GM23248 (cell line): ENCODE results near the gene ZNF474. TPM values are rescaled to one million over a fixed set of nuclear protein-coding genes. Genes with fewer than 3 reads are reported as not detected.
A peak's percentile ranks its signal among the peaks of the same experiment; 100 is the strongest.

ENCODE experiments used
- DNase-seq: peaks from one replicate; pipeline ENCODE4 v3.0.0-alpha.2; 2015
- H2AFZ ChIP-seq: fragments of 200-600 bp; sonication (generic); 2 replicates; pipeline ENCODE4 v1.6.1; 2016; ENCODE audit warnings: antibody characterized with exemption
- H3F3A ChIP-seq: fragments of 200-600 bp; sonication (generic); 2 replicates; pipeline ENCODE4 v1.6.1; 2016; ENCODE audit warnings: mild to moderate bottlenecking, antibody characterized with exemption, mixed run types; ENCODE audit not compliant: insufficient read depth
- H3K27ac ChIP-seq: fragments of 200-600 bp; sonication (generic); 2 replicates; pipeline ENCODE4 v1.5.1; 2016; ENCODE audit warnings: mild to moderate bottlenecking
- H3K27me3 ChIP-seq: fragments of 200-600 bp; sonication (generic); replicated peaks from 2 replicates; pipeline ENCODE4 v1.6.1; 2016; ENCODE audit warnings: mild to moderate bottlenecking; ENCODE audit not compliant: insufficient read depth
- H3K36me3 ChIP-seq: fragments of 200-600 bp; sonication (generic); 2 replicates; pipeline ENCODE4 v1.6.1; 2016; ENCODE audit warnings: low read depth, mild to moderate bottlenecking
- H3K4me1 ChIP-seq: fragments of 200-600 bp; sonication (generic); 2 replicates; pipeline ENCODE4 v1.6.1; 2016; ENCODE audit warnings: mild to moderate bottlenecking; ENCODE audit not compliant: insufficient read depth
- H3K4me2 ChIP-seq: fragments of 200-600 bp; sonication (generic); one replicate; pipeline ENCODE4 v1.6.1; 2016; ENCODE audit warnings: mild to moderate bottlenecking; ENCODE audit not compliant: unreplicated experiment
- H3K4me3 ChIP-seq: fragments of 200-600 bp; sonication (generic); 2 replicates; pipeline ENCODE4 v1.5.1; 2016; ENCODE audit warnings: mild to moderate bottlenecking
- H3K79me2 ChIP-seq: fragments of 200-600 bp; sonication (generic); 2 replicates; pipeline ENCODE4 v1.6.1; 2016; ENCODE audit warnings: mild to moderate bottlenecking; ENCODE audit not compliant: insufficient read depth
- H3K9ac ChIP-seq: fragments of 200-600 bp; sonication (generic); 2 replicates; pipeline ENCODE4 v1.6.1; 2016; ENCODE audit warnings: mild to moderate bottlenecking
- H3K9me2 ChIP-seq: fragments of 200-600 bp; sonication (generic); 2 replicates; pipeline ENCODE4 v1.6.1; 2016; ENCODE audit warnings: mixed run types, mild to moderate bottlenecking, moderate library complexity; ENCODE audit not compliant: insufficient read depth
- H3K9me3 ChIP-seq: fragments of 200-600 bp; sonication (generic); one replicate; pipeline ENCODE4 v1.6.1; 2017; ENCODE audit warnings: low read depth
- H4K20me1 ChIP-seq: fragments of 200-600 bp; sonication (generic); 2 replicates; pipeline ENCODE4 v1.6.0; 2016; ENCODE audit not compliant: insufficient read depth
- EZH2 ChIP-seq: fragments of 200-600 bp; sonication (generic); IDR thresholded peaks from 2 replicates; pipeline ENCODE4 v1.6.1; 2018; ENCODE audit warnings: antibody characterized with exemption, mild to moderate bottlenecking; ENCODE audit not compliant: insufficient read depth, poor library complexity, severe bottlenecking
- EZH2phosphoT487 ChIP-seq: fragments of 200-600 bp; sonication (generic); IDR thresholded peaks from 2 replicates; pipeline ENCODE4 v1.6.1; 2018; ENCODE audit warnings: antibody characterized with exemption, moderate library complexity, mild to moderate bottlenecking, low read depth; ENCODE audit not compliant: insufficient read depth
- WGBS, 2 experiments: methylation state at CpG; one replicate each; pipeline ENCODE4 v1.1.6; 2015 to 2017; ENCODE audit warnings: low lambda C conversion rate in 2 of 2, low coverage in 1 of 2; ENCODE audit errors: missing lambda C conversion rate in 2 of 2; 5-methylcytosine and 5-hydroxymethylcytosine counted together
- in situ Hi-C: fragments of 300-500 bp; cut with MboI; formaldehyde crosslinking; loops from 2 replicates; pipeline ENCODE4 v1.15.0; 2020
- polyA plus RNA-seq: library from polyadenylated mRNA; unstranded; fragments of >200 nt; fragmentation: Nextera tagmentation; extraction: Ambion mirVana; gene quantifications from 2 replicates; pipeline ENCODE4 v1.2.1, GENCODE V29; 2016
- total RNA-seq: library from RNA; depleted of rRNA; stranded (reverse); fragments of >200 nt; shearing (Covaris generic); gene quantifications from 2 replicates; pipeline ENCODE4 v1.2.3, GENCODE V29; 2014

The ZNF474 gene
- total and polyA plus RNA-seq, 2 experiments from 2014 or later, result 0.21 to 0.43 TPM

- Histone ChIP-seq H4K20me1 (no peaks in the 10 kb centered on the region), H3K9me3 (no peaks in the 10 kb centered on the region), H3K4me1 (peaks cover 12% of the 10 kb centered on the region), H3K9ac (no peak overlapping the region), H3F3A (peaks cover 14% of the 10 kb centered on the region), H3K79me2 (no peaks in the 10 kb centered on the region), H3K4me3 (no peak overlapping the region), H3K9me2 (no peaks in the 10 kb centered on the region), H3K27ac (no peak overlapping the region), H3K4me2 (no peak overlapping the region), H2AFZ (no peak overlapping the region), H3K27me3 (no peaks in the 10 kb centered on the region), H3K36me3 (no peaks in the 10 kb centered on the region)
- in situ Hi-C loops, result no loop called here
- TF ChIP-seq EZH2 (no peak), EZH2phosphoT487 (no peak)
- WGBS, 2 experiments, result 99 to 100% methylated on average over 4 of the region's 4 CpGs
- DNase-seq, result no peak
Measured at GRCh38 chr5:122137702-122138101, 8.4 kb downstream of the ZNF474 start.

GRCh38 chr5:122138356-122138755 lies 9.0 kb downstream of the ZNF474 start:
- DNase-seq, result no peak
- Histone ChIP-seq H3F3A (peaks cover 21% of the 10 kb centered on the region), H3K27ac (no peak overlapping the region), H3K27me3 (no peaks in the 10 kb centered on the region), H3K9me2 (no peaks in the 10 kb centered on the region), H4K20me1 (no peaks in the 10 kb centered on the region), H3K36me3 (no peaks in the 10 kb centered on the region), H3K4me3 (no peak overlapping the region), H3K4me1 (peaks cover 18% of the 10 kb centered on the region), H3K4me2 (no peak overlapping the region), H3K9ac (no peak overlapping the region), H3K9me3 (no peaks in the 10 kb centered on the region), H3K79me2 (no peaks in the 10 kb centered on the region), H2AFZ (no peak overlapping the region)
- in situ Hi-C loops, result no loop called here
- WGBS, 2 experiments, result 29 to 34% methylated on average over 3 of the region's 3 CpGs
- TF ChIP-seq EZH2phosphoT487, result no peak
- TF ChIP-seq EZH2, result no peak

- no peaks in the 10 kb centered on the region for H3K79me2 ChIP-seq
- H2AFZ ChIP-seq, result no peak overlapping the region
- TF ChIP-seq EZH2 (no peak), EZH2phosphoT487 (no peak)
- 92 to 93% methylated on average over 3 of the region's 3 CpGs for WGBS, 2 experiments
- no peaks in the 10 kb centered on the region for H3K9me3 ChIP-seq
- no peak overlapping the region for H3K9ac ChIP-seq
- no peaks in the 10 kb centered on the region for H3K36me3 ChIP-seq
- no peak overlapping the region for H3K27ac ChIP-seq
- H3K4me2 ChIP-seq, result no peak overlapping the region
- H3K4me1 ChIP-seq, result peaks cover 33% of the 10 kb centered on the region
- DNase-seq, result no peak
- H3K27me3 ChIP-seq, result no peaks in the 10 kb centered on the region
- H3K4me3 ChIP-seq, result no peak overlapping the region
- H4K20me1 ChIP-seq, result no peaks in the 10 kb centered on the region
- in situ Hi-C loops, result no loop called here
- no peaks in the 10 kb centered on the region for H3K9me2 ChIP-seq
- H3F3A ChIP-seq, result peaks cover 32% of the 10 kb centered on the region
Measured at GRCh38 chr5:122140900-122141299, 11.6 kb downstream of the ZNF474 start.

- no peaks in the 10 kb centered on the region for H4K20me1 ChIP-seq
- no peaks in the 10 kb centered on the region for H3K79me2 ChIP-seq
- 0 out of 2 replicates have a peak overlapping the region, but pooled peaks have one; percentile 20 for H3K4me3 ChIP-seq
- H3K4me1 ChIP-seq, result peaks cover 33% of the 10 kb centered on the region
- H2AFZ ChIP-seq, result no peak overlapping the region
- no peaks in the 10 kb centered on the region for H3K9me2 ChIP-seq
- in situ Hi-C loops, result no loop called here
- DNase-seq, result peak; percentile 54
- H3K4me2 ChIP-seq, result peak overlapping the region; percentile 77
- WGBS, 2 experiments, result 85 to 93% methylated on average over 1 of the region's 1 CpG
- no peaks in the 10 kb centered on the region for H3K9me3 ChIP-seq
- H3F3A ChIP-seq, result peaks cover 32% of the 10 kb centered on the region
- no peaks in the 10 kb centered on the region for H3K36me3 ChIP-seq
- TF ChIP-seq EZH2phosphoT487, result no peak
- TF ChIP-seq EZH2, result no peak
- H3K27me3 ChIP-seq, result no peaks in the 10 kb centered on the region
- H3K27ac ChIP-seq, result peak overlapping the region; percentile 96
- peak overlapping the region; percentile 69 for H3K9ac ChIP-seq
Measured at GRCh38 chr5:122141751-122142150, 12.4 kb downstream of the ZNF474 start.
